ENCODE data around the gene ERI2. TPM values are rescaled to one million over a fixed set of nuclear protein-coding genes. Genes with fewer than 3 reads are reported as not detected.

Gene ERI2
- total and polyA plus RNA-seq, 2 of the 13 experiments (the other 11 are each of a cell fraction or from before 2014, with no cell fraction given) = 17.4 to 41.3 TPM

DNA sequence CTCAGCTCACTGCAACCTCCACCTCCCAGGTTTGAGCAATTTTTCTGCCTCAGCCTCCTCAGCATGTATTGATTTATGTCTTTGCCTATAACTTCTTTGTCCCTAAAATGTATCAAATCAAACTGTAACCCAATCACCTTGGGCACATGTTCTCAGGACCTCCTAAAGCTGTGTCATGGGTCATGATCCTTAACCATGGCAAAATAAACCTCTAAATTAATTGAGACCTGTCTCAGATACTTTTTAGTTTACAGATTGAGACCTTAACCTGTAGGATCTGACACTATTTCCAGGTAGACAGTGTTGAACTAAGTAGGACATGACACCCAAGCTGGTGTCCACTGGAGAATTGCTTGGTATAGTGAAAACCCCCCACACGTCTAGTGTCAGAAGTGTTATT lies 45.1 kb downstream of the ERI2 start (continued):
- TF ChIP-seq, protein P1, sequence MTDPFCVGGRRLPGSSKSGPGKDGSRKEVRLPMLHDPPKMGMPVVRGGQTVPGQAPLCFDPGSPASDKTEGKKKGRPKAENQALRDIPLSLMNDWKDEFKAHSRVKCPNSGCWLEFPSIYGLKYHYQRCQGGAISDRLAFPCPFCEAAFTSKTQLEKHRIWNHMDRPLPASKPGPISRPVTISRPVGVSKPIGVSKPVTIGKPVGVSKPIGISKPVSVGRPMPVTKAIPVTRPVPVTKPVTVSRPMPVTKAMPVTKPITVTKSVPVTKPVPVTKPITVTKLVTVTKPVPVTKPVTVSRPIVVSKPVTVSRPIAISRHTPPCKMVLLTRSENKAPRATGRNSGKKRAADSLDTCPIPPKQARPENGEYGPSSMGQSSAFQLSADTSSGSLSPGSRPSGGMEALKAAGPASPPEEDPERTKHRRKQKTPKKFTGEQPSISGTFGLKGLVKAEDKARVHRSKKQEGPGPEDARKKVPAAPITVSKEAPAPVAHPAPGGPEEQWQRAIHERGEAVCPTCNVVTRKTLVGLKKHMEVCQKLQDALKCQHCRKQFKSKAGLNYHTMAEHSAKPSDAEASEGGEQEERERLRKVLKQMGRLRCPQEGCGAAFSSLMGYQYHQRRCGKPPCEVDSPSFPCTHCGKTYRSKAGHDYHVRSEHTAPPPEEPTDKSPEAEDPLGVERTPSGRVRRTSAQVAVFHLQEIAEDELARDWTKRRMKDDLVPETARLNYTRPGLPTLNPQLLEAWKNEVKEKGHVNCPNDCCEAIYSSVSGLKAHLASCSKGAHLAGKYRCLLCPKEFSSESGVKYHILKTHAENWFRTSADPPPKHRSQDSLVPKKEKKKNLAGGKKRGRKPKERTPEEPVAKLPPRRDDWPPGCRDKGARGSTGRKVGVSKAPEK (CRISPR knock-in tag; IDR thresholded peaks at IDR 0.05; ENCODE audit: borderline replicate concordance) = no peak
- TF ChIP-seq ZNF777 (CRISPR knock-in tag; IDR thresholded peaks at IDR 0.05) = no peak
- no peak for TF ChIP-seq RBAK (CRISPR knock-in tag; IDR thresholded peaks at IDR 0.05)
- no peak for TF ChIP-seq PRDM10 (CRISPR knock-in tag; IDR thresholded peaks at IDR 0.05; ENCODE audit: low read depth)
- TF ChIP-seq CBX5 (CRISPR knock-in tag; IDR thresholded peaks at IDR 0.05; ENCODE audit: borderline replicate concordance) = no peak
- TF ChIP-seq, protein P2, sequence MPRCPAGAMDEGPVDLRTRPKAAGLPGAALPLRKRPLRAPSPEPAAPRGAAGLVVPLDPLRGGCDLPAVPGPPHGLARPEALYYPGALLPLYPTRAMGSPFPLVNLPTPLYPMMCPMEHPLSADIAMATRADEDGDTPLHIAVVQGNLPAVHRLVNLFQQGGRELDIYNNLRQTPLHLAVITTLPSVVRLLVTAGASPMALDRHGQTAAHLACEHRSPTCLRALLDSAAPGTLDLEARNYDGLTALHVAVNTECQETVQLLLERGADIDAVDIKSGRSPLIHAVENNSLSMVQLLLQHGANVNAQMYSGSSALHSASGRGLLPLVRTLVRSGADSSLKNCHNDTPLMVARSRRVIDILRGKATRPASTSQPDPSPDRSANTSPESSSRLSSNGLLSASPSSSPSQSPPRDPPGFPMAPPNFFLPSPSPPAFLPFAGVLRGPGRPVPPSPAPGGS (CRISPR knock-in tag; IDR thresholded peaks at IDR 0.05) = no peak
- no peak for TF ChIP-seq EP300 (IDR thresholded peaks at IDR 0.05; ENCODE audit: low read depth in 2 of 2, low read length in 2 of 2)
- TF ChIP-seq EP300 (CRISPR knock-in tag; IDR thresholded peaks at IDR 0.05; ENCODE audit: borderline replicate concordance) = no peak
- TF ChIP-seq ZNF556 (CRISPR knock-in tag; IDR thresholded peaks at IDR 0.05; ENCODE audit: borderline replicate concordance) = no peak
- no peak for TF ChIP-seq CENPX (CRISPR knock-in tag; IDR thresholded peaks at IDR 0.05)
- no peak for TF ChIP-seq TMF1 (CRISPR knock-in tag; IDR thresholded peaks at IDR 0.05; ENCODE audit: low read depth)
- TF ChIP-seq RORA (CRISPR knock-in tag; IDR thresholded peaks at IDR 0.05) = no peak
- TF ChIP-seq NFKB2 (CRISPR knock-in tag; IDR thresholded peaks at IDR 0.05; ENCODE audit: borderline replicate concordance) = no peak
- TF ChIP-seq NBN (conservative IDR thresholded peaks at IDR 0.05) = no peak

Measured in HepG2 (cell line).